ENCODE results near the gene NSUN3. TPM values are rescaled to one million over a fixed set of nuclear protein-coding genes. Genes with fewer than 3 reads are reported as not detected.

The NSUN3 gene
- total RNA-seq, 1 donor from 2014 or later: 25.1 TPM

GRCh38 chr3:94130690-94131089 lies 67.8 kb downstream of the NSUN3 start:
- DNase-seq: no peak

- DNase-seq: no peak
Observed at GRCh38 chr3:94132777-94133176, 69.9 kb downstream of the NSUN3 start.

- DNase-seq: no peak
Observed at GRCh38 chr3:94136133-94136532, 73.3 kb downstream of the NSUN3 start.

DNA sequence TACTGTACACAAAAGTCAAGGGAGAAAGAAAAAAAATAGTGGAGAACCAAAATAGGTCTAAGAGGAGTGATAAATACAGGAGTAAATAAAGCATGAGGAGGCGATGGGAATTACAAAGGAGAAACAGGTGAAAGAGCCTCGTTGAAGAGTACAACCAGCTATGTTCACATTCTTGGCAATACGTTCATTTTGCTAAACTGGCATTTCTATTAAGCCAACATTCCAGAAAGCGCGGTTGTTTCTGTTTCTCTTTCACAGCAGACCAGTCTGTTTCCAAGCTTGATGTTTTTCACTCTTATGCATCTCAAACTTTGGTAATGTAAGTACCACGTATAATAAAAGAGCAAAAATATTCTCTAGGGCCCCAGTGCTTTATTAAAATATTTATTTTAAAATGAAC lies 74.5 kb downstream of the NSUN3 start:
- no peak for DNase-seq

GRCh38 chr3:94146455-94146854 lies 83.6 kb downstream of the NSUN3 start:
- no peak for DNase-seq

- DNase-seq: no peak
Observed at GRCh38 chr3:94147012-94147411, 84.2 kb downstream of the NSUN3 start.

- no peak for DNase-seq
Observed at GRCh38 chr3:94150113-94150512, 87.3 kb downstream of the NSUN3 start.

DNA sequence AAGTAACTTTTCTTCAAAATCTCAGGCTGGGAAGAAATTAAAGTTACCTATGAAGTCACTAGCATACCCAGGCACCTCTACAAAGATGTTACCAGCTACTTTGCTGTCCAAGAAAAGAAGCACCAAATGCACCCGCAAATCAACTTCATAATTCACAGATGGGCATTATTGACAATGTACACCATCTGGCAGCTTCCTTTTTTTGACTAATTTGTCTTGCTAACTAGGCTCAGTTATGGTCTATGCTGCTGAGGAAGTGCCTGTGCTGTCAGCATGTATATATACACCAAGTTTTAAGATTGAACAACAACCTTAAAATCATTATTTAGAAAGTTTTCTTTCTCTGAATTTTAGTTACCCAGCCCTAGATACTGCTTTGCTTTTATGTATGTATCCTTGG lies 93.8 kb downstream of the NSUN3 start:
- DNase-seq: no peak

GRCh38 chr3:94158512-94158911 lies 95.7 kb downstream of the NSUN3 start:
- no peak for DNase-seq

DNA sequence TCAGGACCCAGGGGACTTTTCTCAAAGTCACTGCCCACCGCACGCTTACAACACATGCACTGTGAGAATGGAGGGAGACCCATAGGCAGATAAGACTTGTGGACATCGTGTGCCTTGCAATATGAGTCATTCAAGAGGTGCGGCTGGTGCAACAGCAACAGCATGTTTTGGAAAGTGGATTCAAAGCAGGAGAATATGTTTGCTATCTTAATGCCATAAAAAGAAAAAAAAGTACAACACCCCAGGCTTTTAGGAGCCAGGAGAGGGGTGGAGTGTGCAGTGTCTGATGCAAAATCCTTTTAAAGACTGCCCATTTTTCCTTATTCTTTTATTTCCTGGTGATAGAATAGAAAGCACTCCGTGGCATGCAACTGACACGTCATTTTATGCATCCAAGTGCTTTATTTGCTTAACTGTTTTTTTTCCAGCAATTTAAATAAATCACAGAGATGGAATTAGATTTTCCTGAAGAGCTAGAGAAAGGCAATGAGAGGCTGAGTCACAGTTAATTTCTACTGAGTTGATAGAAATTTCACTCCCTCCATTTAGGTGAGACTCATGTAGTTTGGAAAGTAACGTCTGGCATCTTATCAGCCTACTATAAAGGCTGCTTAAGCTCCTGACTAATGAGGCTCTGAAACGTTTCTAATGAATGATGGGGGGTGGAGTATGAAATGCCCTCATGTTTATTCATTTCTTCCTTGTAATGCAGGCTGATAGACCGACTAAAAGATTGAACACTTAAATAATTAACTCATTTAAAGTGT lies 96.4 kb downstream of the NSUN3 start:
- DNase-seq: no peak

DNA sequence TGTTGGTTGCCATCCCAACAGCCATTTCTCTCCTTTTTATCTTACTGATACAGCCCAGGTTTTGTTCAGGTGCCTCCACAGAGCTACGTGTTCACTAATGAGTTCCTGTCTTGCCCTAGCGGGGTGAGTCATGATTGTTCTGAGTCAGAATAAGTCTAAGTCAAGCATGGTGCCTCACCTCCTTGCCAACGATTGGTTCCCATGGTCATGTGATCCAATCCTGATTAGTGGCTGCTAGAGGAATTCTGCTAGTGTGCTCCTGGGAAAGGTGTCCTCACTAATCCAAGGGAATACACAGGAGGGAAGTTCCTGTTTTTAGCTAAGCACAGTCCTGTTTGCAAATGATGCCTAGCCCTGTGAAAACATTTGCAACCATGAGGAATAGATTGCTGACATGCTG lies 99.8 kb downstream of the NSUN3 start:
- DNase-seq: no peak

- no peak for DNase-seq
Observed at GRCh38 chr3:94167346-94167745, 104.5 kb downstream of the NSUN3 start.

- no peak for DNase-seq
Observed at GRCh38 chr3:94167796-94168195, 104.9 kb downstream of the NSUN3 start.

DNA sequence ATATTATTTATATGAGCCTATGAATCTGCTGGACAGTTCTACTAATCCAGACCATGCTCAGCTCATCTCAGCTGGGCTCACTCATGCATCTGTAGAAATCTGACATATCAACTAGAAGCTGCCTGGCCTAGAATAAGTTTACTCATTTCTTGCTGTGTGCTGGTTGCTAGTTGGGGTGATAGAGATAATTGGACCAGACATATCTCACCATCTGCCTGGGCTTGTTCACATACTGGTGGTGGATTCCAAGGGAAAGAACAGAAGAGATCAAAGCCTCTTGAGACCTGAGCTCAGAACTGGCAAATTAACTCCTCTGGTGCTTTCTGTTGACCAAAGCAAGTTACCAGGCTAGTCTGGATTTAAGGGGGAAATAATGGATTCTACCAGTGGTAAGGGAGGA lies 109.1 kb downstream of the NSUN3 start:
- no peak for DNase-seq

DNA sequence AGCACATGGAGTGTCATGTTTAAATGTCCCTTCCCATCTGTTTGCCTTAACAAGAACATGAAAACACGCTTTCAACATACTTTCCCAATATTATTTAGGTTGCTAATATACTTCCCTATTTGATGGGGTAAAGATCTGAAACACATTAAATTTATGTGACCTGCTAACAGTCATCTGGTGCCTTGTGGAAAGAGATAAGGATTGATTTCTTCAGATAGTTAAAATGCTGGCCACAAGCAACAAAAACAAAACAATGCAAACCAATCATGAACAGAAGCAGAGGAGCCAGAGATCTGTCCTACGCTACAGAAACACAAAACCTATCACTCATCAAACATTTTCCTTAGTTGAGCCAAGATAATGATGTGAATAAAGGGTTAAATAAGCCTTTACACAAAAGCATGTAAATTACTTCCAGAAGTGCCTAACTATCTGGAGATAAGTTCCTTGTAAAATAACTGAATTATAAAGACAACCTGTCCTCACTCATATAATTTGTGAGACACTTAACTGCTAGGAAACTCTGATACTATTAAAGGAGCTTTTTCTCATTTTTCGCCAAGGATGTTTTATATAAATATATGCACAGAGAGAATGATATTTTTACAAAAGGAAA lies 109.9 kb downstream of the NSUN3 start:
- DNase-seq: no peak

DNA sequence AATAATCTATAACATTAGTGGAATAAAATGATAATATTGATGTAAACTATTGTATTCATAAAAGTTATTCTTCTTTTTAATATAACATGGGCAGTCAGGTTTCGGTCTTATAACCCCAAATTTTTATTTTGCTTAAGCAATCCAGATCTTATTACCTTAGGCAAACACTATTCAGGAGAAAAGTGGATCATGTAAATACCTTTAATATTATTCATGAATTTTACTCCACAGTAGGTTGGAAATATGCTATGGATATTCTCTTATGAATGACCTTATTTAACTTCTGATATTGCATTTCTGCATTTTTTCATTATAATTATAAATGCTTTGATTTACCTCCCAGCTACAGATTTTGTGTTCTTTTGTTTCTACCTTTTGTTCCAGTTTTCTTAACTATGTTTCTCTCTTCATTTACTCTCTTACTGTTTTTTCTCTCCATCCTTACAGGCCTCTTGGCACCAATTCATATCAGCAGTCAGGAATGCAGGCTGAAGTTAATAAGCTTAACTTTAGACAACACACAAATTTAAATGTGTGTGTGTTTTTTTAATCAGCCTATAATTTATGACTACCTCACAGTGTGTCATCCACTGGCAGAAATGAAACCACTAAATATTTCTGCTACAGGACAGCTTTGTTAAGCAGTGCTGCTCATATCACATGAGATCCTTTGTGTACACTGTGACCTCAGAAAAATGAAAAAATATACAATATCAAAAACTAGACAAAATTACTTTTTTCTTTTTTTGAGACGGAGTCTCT lies 111.0 kb downstream of the NSUN3 start:
- no peak for DNase-seq

- DNase-seq: no peak
Observed at GRCh38 chr3:94175677-94176076, 112.8 kb downstream of the NSUN3 start.

DNA sequence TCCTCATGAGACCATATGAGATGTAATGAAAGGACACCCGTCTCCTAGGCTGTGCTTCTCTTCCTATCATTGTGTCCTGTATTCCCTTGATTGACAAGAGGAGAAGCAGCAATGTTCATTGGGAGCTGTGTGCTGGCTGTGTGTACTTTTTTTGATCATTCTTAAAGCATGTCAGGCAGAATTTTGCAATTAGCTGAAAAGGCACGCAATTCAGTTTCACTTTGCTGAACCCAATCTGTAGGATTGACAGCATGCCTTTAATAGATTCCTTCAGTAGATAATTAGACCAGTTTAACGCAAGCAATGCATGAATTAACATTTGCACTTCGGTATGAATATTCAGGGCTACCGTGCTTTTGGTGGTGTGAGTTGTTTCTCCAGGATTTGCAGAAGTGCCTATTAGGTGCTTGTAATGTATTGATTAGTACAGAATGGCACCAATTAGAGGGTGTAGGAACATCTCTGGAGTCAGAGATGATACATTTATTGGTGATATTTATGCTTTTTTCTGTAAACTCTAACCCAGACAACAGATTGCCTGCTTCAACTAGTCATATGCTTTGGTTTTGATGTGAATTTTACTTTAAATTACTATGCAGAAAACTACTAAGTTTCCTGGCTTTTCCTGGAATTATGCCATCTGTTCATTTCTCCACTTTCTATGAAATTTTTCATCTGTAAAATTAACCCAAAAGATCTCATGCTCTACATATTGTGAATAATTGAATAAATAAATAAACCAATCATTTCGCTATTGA lies 114.3 kb downstream of the NSUN3 start:
- DNase-seq: no peak

Measured in skin of body (tissue), 2 donors.